K562 (cell line): ENCODE data around the gene PPP3R2. TPM values are rescaled to one million over a fixed set of nuclear protein-coding genes. Genes with fewer than 3 reads are reported as not detected.

Source experiments
- ARHGAP35 ChIP-seq: fragments of 450-650 bp; IDR thresholded peaks from 2 replicates; pipeline ENCODE4 v1.6.1; 2018; ENCODE audit not compliant: partially characterized antibody
- BRCA1 ChIP-seq, 2 experiments: fragments of 450-650 bp in 1 of 2; sonication (generic) in 1 of 2; formaldehyde crosslinking in 1 of 2; IDR thresholded peaks; 2 replicates each; pipeline versions ENCODE4 v1.5.0 to v1.6.1; 2017 to 2020; ENCODE audit warnings: mild to moderate bottlenecking in 1 of 2, missing genetic modification reagents in 1 of 2
- CBX5 ChIP-seq: IDR thresholded peaks from 2 replicates; pipeline ENCODE4 v1.6.1; 2014; ENCODE audit warnings: low read depth, borderline replicate concordance
- ETV6 ChIP-seq, 3 experiments: fragments of 150-350 bp in 1 of 3; sonication (generic) in 1 of 3; formaldehyde crosslinking in 1 of 3; IDR thresholded peaks; 2 replicates each; pipeline versions ENCODE4 v1.6.1 to v1.8.0; 2014 to 2022; ENCODE audit warnings: borderline replicate concordance in 2 of 3, low read depth in 2 of 3, antibody characterized with exemption in 1 of 3, low read length in 1 of 3, mild to moderate bottlenecking in 1 of 3, missing genetic modification reagents in 1 of 3
- FOS ChIP-seq: IDR thresholded peaks from 3 replicates; pipeline ENCODE4 v1.6.1; 2011; ENCODE audit not compliant: insufficient read length; ENCODE audit errors: extremely low read depth
- GTF2B ChIP-seq: IDR thresholded peaks from 2 replicates; pipeline ENCODE4 v1.6.1; 2011; ENCODE audit not compliant: insufficient read length; ENCODE audit errors: extremely low read depth
- NBN ChIP-seq: fragments of 450-650 bp; IDR thresholded peaks from 2 replicates; pipeline ENCODE4 v1.6.1; 2016; ENCODE audit warnings: low read depth, mild to moderate bottlenecking
- ZBTB33 ChIP-seq: sonication (generic); formaldehyde crosslinking; IDR thresholded peaks from 2 replicates; pipeline ENCODE4 v1.8.1; 2023; ENCODE audit warnings: mild to moderate bottlenecking, missing genetic modification reagents
- ZFP1 ChIP-seq: fragments of 450-650 bp; formaldehyde crosslinking; IDR thresholded peaks from 2 replicates; pipeline ENCODE4 v1.4.0; 2020; ENCODE audit warnings: mild to moderate bottlenecking, mixed read lengths
- ZNF263 ChIP-seq: sonication (generic); formaldehyde crosslinking; IDR thresholded peaks from 2 replicates; pipeline ENCODE4 v1.8.0; 2022; ENCODE audit warnings: mild to moderate bottlenecking, missing genetic modification reagents, borderline replicate concordance
- ZNF512 ChIP-seq: IDR thresholded peaks from 2 replicates; pipeline ENCODE4 v1.6.1; 2016; ENCODE audit warnings: missing genetic modification characterization, missing compliant biosample characterization
- ZNF583 ChIP-seq: fragments of 250-450 bp; sonication (Bioruptor Pico); IDR thresholded peaks from 2 replicates; pipeline ENCODE4 v1.4.0; 2020
- polyA plus RNA-seq, 8 experiments: library from polyadenylated mRNA; depleted of rRNA in 4 of 8; stranded (reverse) in 5 of 8; unstranded in 3 of 8; fragments of >200 nt; fragmentation: Nextera tagmentation in 2 of 8; fragmentation: Illumina TruSeq in 1 of 8; extraction: Ambion mirVana in 2 of 8; extraction: Trizol in 1 of 8; gene quantifications; 2 replicates each; pipeline versions ENCODE4 v1.2.1 to v1.2.3, GENCODE V29; 2011 to 2014; ENCODE audit warnings: inconsistent platforms in 1 of 8, missing spikeins in 1 of 8
- total RNA-seq, 7 experiments: library from RNA; depleted of rRNA in 6 of 7; stranded (reverse); fragments of >200 nt in 6 of 7; fragmentation: Illumina TruSeq in 2 of 7; extraction: Trizol in 2 of 7; gene quantifications; 2 replicates each; pipeline versions ENCODE4 v1.2.1 to v1.2.3, GENCODE V29; 2011 to 2021; ENCODE audit warnings: low replicate concordance in 1 of 7

Gene PPP3R2
- total and polyA plus RNA-seq, 9 of the 15 experiments (the other 6 are each of a cell fraction or from before 2014, with no cell fraction given) = not detected

GRCh38 chr9:101626295-101626694 is 31.5 kb upstream of the PPP3R2 start (continued):
- TF ChIP-seq BRCA1 (IDR thresholded peaks at IDR 0.05) (no peak), BRCA1 (CRISPR knock-in tag; IDR thresholded peaks at IDR 0.05) (no peak), CBX5 (no peak), NBN (no peak), ZBTB33 (no peak), FOS (no peak), GTF2B (no peak), ZNF512 (tag) (no peak), ZNF583 (CRISPR knock-in tag) (no peak), ETV6 (IDR thresholded peaks at IDR 0.05; ENCODE audit: borderline replicate concordance in 1 of 2, low read depth in 2 of 2, low read length in 1 of 2) (no peak), ETV6 (CRISPR knock-in tag; IDR thresholded peaks at IDR 0.05; ENCODE audit: borderline replicate concordance) (no peak), ARHGAP35 (no peak), ZFP1 (CRISPR knock-in tag) (no peak), ZNF263 (CRISPR knock-in tag) (no peak)
